ENCODE results near the gene IFT80. TPM values are rescaled to one million over a fixed set of nuclear protein-coding genes. Genes with fewer than 3 reads are reported as not detected.

The IFT80 gene
- total and polyA plus RNA-seq, 10 of the 15 experiments (the other 5 are each of a cell fraction or from before 2014, with no cell fraction given), result 6.5 to 21.5 (median 14.1) TPM

DNA sequence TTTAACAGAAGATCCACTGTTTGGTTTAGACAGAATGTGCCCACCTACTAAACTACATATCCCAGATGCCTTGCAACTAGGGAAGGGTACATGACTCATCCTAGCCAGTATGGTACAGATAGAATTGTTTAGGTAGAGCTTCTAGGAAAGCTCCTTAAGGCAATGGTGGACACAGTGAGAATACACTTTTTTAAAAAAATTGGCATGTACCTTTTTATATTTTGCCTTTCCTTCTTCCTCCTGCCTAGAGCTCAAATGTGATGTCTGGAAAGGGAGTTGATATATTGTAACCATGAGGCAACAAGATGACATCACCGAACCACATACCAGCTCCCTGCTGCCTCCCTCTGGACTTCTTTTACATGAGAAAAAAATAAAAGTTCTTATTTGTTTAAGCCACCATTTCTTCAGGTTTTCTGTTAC, 188.2 kb downstream of the IFT80 start (continued):
- TF ChIP-seq ZNF687 (IDR thresholded peaks at IDR 0.05) (no peak), MYC (IDR thresholded peaks at IDR 0.05; ENCODE audit: insufficient read depth, insufficient read length, insufficient replicate concordance, low read length, severe bottlenecking) (no peak)

DNA sequence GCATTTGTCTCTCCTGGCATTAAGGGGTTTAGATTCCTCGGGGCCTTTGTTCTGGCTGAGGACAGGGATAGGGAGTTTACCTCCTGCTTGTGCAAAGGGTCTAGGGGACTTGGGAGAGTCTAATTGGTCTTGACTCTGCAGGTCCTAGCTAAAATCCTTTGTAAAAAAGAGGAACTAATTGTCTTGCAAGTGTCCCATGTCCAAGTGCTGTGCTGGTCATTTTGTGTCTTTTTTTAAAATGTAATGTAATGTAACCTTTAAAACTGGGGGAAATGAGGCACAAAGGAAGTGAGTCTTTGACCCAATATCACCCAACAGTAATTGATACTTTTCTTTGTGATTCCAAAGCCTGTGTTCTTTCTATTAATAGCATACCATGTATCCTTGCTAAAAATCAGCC, 188.7 kb downstream of the IFT80 start:
- 96% methylated on average over 1 of the region's 1 CpG for WGBS (ENCODE audit: insufficient coverage, insufficient replicate concordance, low lambda C conversion rate, missing lambda C conversion rate)
- in situ Hi-C loops (cut with MboI), result no loop called here
- H3K4me1 ChIP-seq (ENCODE audit: control insufficient read depth, insufficient read depth, low read length), result no peaks in the 10 kb centered on the region
- H3K36me3 ChIP-seq (ENCODE audit: control insufficient read depth in 2 of 2, insufficient read depth in 2 of 2, low read length in 1 of 2), result no peaks in the 10 kb centered on the region
- no TSS peak for BruUV-seq (replicated peaks)
- ATAC-seq, result no peak
- H3K4me3 ChIP-seq, result no peak overlapping the region
- DNase-seq (ENCODE audit: low read depth, low spot score), result no peak
- SMC1A ChIA-PET (ENCODE audit: uncharacterized antibody, unreplicated experiment), result interaction anchor here (0.8 kb wide), 1 partner anchor 10 kb away, joined by 4 read pairs; no protein-coding TSS in a partner anchor
- no peak for FAIRE-seq
- intact Hi-C loops (cut with micrococcal nuclease; ENCODE audit: unreplicated experiment), result loop anchor here (2.0 kb wide), 1 partner anchor 178 kb away; no protein-coding TSS in a partner anchor
- H3K4me2 ChIP-seq (ENCODE audit: control insufficient read depth, insufficient read depth), result no peak overlapping the region
- no peaks in the 10 kb centered on the region; the same call in 2 of the 3 replicates for H3K9me3 ChIP-seq (replicated peaks; ENCODE audit: control insufficient read depth, insufficient read depth, low read length)
- no peak overlapping the region for H3K27ac ChIP-seq (ENCODE audit: control insufficient read depth, insufficient read depth)
- H4K20me1 ChIP-seq (ENCODE audit: control insufficient read depth, insufficient read depth), result no peaks in the 10 kb centered on the region
- CTCF ChIA-PET, result interaction anchor here (0.6 to 2.7 kb wide), 6 partner anchors 14 to 398 kb away, joined by 3 to 13 read pairs (median 4); no protein-coding TSS in a partner anchor
- H3K9ac ChIP-seq (ENCODE audit: control insufficient read depth, insufficient read depth, low read length), result no peak overlapping the region
- H3K27me3 ChIP-seq (replicated peaks in 1 of 2; ENCODE audit: control insufficient read depth in 2 of 2, insufficient read depth in 2 of 2, low read length in 1 of 2), result no peaks in the 10 kb centered on the region
- H2AFZ ChIP-seq (ENCODE audit: control insufficient read depth, low read depth, low read length), result no peak overlapping the region
- H3K79me2 ChIP-seq (ENCODE audit: control insufficient read depth, insufficient read depth, low read length), result no peaks in the 10 kb centered on the region
- RAD21 ChIA-PET (ENCODE audit: unreplicated experiment), result no interaction called here
- POLR2A ChIA-PET, result no interaction called here
- no peak for TF ChIP-seq SKIL (IDR thresholded peaks at IDR 0.05; ENCODE audit: low read depth, poor library complexity, severe bottlenecking)
- no peak for TF ChIP-seq SMC3 (IDR thresholded peaks at IDR 0.05; ENCODE audit: borderline replicate concordance, low read length)
- TF ChIP-seq FOXK2 (IDR thresholded peaks at IDR 0.05), result no peak
- TF ChIP-seq, protein P1, sequence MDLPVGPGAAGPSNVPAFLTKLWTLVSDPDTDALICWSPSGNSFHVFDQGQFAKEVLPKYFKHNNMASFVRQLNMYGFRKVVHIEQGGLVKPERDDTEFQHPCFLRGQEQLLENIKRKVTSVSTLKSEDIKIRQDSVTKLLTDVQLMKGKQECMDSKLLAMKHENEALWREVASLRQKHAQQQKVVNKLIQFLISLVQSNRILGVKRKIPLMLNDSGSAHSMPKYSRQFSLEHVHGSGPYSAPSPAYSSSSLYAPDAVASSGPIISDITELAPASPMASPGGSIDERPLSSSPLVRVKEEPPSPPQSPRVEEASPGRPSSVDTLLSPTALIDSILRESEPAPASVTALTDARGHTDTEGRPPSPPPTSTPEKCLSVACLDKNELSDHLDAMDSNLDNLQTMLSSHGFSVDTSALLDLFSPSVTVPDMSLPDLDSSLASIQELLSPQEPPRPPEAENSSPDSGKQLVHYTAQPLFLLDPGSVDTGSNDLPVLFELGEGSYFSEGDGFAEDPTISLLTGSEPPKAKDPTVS (IDR thresholded peaks at IDR 0.05; ENCODE audit: low read depth, low read length), result no peak
- no peak for TF ChIP-seq GABPA (IDR thresholded peaks at IDR 0.05; ENCODE audit: low read depth)
- no peak for TF ChIP-seq CTCF (IDR thresholded peaks at IDR 0.05 in 2 of 3, conservative IDR thresholded peaks at IDR 0.05 in 1 of 3; ENCODE audit: control insufficient read depth in 2 of 3, extremely low read depth in 1 of 3, insufficient read depth in 1 of 3, low read depth in 3 of 3, low read length in 3 of 3)
- TF ChIP-seq SMARCA5 (IDR thresholded peaks at IDR 0.05), result no peak
- TF ChIP-seq STAT3 (IDR thresholded peaks at IDR 0.05; ENCODE audit: low read depth, low read length), result no peak
- TF ChIP-seq, protein P2, sequence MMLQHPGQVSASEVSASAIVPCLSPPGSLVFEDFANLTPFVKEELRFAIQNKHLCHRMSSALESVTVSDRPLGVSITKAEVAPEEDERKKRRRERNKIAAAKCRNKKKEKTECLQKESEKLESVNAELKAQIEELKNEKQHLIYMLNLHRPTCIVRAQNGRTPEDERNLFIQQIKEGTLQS (IDR thresholded peaks at IDR 0.05; ENCODE audit: borderline replicate concordance, extremely low read depth, low read depth, low read length), result no peak
- no peak for TF ChIP-seq SIX5 (IDR thresholded peaks at IDR 0.05; ENCODE audit: low read depth, low read length, severe bottlenecking)

All from GM12878 (cell line).